Activated naive CD4-positive, alpha-beta T cell treated with anti-CD3 and anti-CD28 coated beads, Interleukin-2, amount 50 U/mL, for 72 hours (primary cell): ENCODE measurements around the gene STMP1. TPM values are rescaled to one million over a fixed set of nuclear protein-coding genes. Genes with fewer than 3 reads are reported as not detected.
"Not testable (repeated sequence)": the region's sequence is repeated elsewhere in the genome, so short reads cannot be mapped to it uniquely, and the experiment has no call there.

ENCODE experiments used
- ATAC-seq, 2 donors: fragments of 150-1000 bp; cut with Tn5 transposase; 2 replicates each; pipeline ENCODE4 v1.10.0; 2021; ENCODE audit warnings: mild to moderate bottlenecking in 2 of 2, moderate library complexity in 2 of 2
- DNase-seq, 2 donors: peaks; one replicate each; pipeline ENCODE4 v3.0.0; 2021 to 2022; ENCODE audit warnings: low spot score in 2 of 2
- H3K27ac Mint-ChIP-seq, 2 donors: one replicate each; pipeline ENCODE4 v1.8.0; 2022; ENCODE audit warnings: mild to moderate bottlenecking in 2 of 2, mixed read lengths in 2 of 2
- H3K36me3 Mint-ChIP-seq, 2 donors: one replicate each; pipeline ENCODE4 v1.8.0; 2022; ENCODE audit warnings: mixed read lengths in 2 of 2
- H3K9me3 Mint-ChIP-seq, 2 donors: one replicate each; pipeline ENCODE4 v1.8.0; 2022; ENCODE audit warnings: mixed read lengths in 2 of 2
- total RNA-seq, 2 donors: library from RNA; stranded (reverse); gene quantifications; one replicate each; pipeline ENCODE4 v1.2.3, GENCODE V29; 2022

Gene STMP1
- total RNA-seq, result 10 to 100 TPM; 16.6 to 17.0 TPM

GRCh38 chr7:135662373-135663114 lies at the start of gene STMP1:
Gene STMP1 (plus strand): TSS chr7:135662514.
- no peaks in the 10 kb centered on the region for H3K9me3 Mint-ChIP-seq
- H3K36me3 Mint-ChIP-seq, result peaks cover 13 to 25% of the 10 kb centered on the region in 2 donors
- peak; percentile 85 to 92 for ATAC-seq
- peak; percentile 94 to 98 for DNase-seq
- H3K27ac Mint-ChIP-seq, result peak within 1 kb of the TSS; percentile 92 to 98

GRCh38 chr7:135616136-135616535 lies 46.2 kb upstream of the STMP1 start:
- H3K36me3 Mint-ChIP-seq, result peaks cover 0 to 8% of the 10 kb centered on the region in 2 donors
- H3K9me3 Mint-ChIP-seq, result no peaks in the 10 kb centered on the region
- DNase-seq (no peak), ATAC-seq (no peak)
- no peak overlapping the region for H3K27ac Mint-ChIP-seq

DNA sequence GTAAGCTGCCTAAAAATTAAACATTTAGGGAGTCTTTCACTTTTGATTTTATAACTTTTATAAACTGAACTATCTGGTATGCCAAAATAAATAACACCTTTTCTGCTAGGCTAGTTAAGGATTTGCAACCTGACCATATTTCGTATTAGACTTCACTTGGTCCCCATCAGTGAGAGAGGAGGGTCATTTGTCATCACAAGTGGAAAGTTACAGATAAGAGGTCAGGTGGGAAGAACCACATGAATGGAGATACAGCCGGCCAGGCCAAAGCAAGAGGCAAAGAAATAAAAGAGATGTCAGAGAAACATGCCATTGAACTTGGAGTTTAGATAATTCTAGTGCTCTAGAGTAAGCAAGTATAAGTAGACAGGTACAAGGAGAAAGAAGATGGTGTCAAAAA lies 44.5 kb upstream of the STMP1 start:
- ATAC-seq, result no peak
- H3K27ac Mint-ChIP-seq, result no peak overlapping the region
- peaks cover 0 to 8% of the 10 kb centered on the region in 2 donors for H3K36me3 Mint-ChIP-seq
- no peaks in the 10 kb centered on the region for H3K9me3 Mint-ChIP-seq
- no peak for DNase-seq

DNA sequence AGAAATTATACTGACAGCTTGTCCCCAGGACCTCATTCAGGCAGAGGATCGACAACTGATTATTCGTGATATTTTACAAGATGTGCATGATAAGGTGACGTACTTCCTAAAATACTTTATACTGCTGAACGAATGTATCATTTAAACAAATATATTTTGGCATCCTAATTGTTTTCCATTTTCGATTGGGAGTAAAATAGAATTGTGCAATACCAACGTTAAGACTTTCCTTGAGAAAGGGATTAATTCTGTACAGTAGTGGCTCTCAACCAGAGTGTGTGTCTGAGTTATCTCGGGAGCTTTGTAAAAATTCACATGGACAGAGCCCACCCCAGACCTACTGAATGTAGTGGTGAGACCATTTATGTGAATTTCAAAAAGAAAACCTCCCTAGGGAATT lies 43.8 kb upstream of the STMP1 start:
- H3K36me3 Mint-ChIP-seq, result peaks cover 0 to 8% of the 10 kb centered on the region in 2 donors
- ATAC-seq (no peak), DNase-seq (no peak)
- H3K27ac Mint-ChIP-seq, result no peak overlapping the region
- H3K9me3 Mint-ChIP-seq, result no peaks in the 10 kb centered on the region

DNA sequence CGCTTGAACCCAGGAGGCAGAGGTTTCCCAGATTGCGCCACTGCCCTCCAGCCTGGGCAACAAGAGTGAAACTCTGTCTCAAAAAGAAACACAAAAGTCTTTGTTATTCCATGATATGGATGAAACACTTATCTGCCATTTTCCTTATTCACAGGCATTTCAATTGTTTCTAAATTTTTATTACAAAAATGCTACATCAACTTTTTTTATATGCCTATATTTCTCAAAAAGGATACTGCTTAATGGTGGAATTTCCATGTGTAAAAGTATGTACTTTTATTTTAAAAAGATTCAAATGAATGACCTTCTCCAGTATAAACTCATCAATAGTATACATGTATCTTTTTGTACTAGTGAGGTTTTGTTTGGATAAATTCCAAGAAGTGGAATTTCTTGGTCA lies 41.9 kb upstream of the STMP1 start:
- no peaks in the 10 kb centered on the region for H3K9me3 Mint-ChIP-seq
- DNase-seq, result no peak
- ATAC-seq, result no peak
- H3K27ac Mint-ChIP-seq, result no peak overlapping the region
- peaks cover 0 to 17% of the 10 kb centered on the region in 2 donors for H3K36me3 Mint-ChIP-seq

GRCh38 chr7:135620980-135621850 lies 41.1 kb upstream of the STMP1 start:
- ATAC-seq (no peak), DNase-seq (no peak)
- Mint-ChIP-seq H3K9me3 (no peaks in the 10 kb centered on the region), H3K27ac (no peak overlapping the region), H3K36me3 (peaks cover 0 to 17% of the 10 kb centered on the region in 2 donors)

- ATAC-seq, result no peak
- no peak overlapping the region for H3K27ac Mint-ChIP-seq
- no peaks in the 10 kb centered on the region for H3K9me3 Mint-ChIP-seq
- DNase-seq, result no peak
- H3K36me3 Mint-ChIP-seq, result peaks cover 5 to 43% of the 10 kb centered on the region in 2 donors
These were observed 28.0 kb upstream of the STMP1 start for GRCh38 chr7:135634191-135634878.

- H3K36me3 Mint-ChIP-seq, result peaks cover 5 to 24% of the 10 kb centered on the region in 2 donors
- not testable (repeated sequence) for H3K9me3 Mint-ChIP-seq, DNase-seq, H3K27ac Mint-ChIP-seq, ATAC-seq
These were observed 22.6 kb upstream of the STMP1 start for GRCh38 chr7:135639690-135640089.

GRCh38 chr7:135644154-135644553 lies 18.2 kb upstream of the STMP1 start:
- Mint-ChIP-seq H3K36me3 (peaks cover 0 to 7% of the 10 kb centered on the region in 2 donors), H3K27ac (peak overlapping the region in 1 of 2 donors; percentile 53), H3K9me3 (no peaks in the 10 kb centered on the region)
- no peak for DNase-seq
- ATAC-seq, result no peak

GRCh38 chr7:135644729-135645128 lies 17.6 kb upstream of the STMP1 start:
- H3K27ac Mint-ChIP-seq, result no peak overlapping the region
- no peak for ATAC-seq

GRCh38 chr7:135645296-135645904 lies 16.9 kb upstream of the STMP1 start:
- DNase-seq (no peak), ATAC-seq (peak in 1 of 2 donors; percentile 34)
- Mint-ChIP-seq H3K9me3 (no peaks in the 10 kb centered on the region), H3K36me3 (peaks cover 0 to 7% of the 10 kb centered on the region in 2 donors), H3K27ac (peak overlapping the region in 1 of 2 donors; percentile 16)

More at GRCh38 chr7:135644729-135645128, 17.6 kb upstream of the STMP1 start:
- no peak for DNase-seq
- Mint-ChIP-seq H3K36me3 (peaks cover 0 to 7% of the 10 kb centered on the region in 2 donors), H3K9me3 (no peaks in the 10 kb centered on the region)

- peaks cover 0 to 7% of the 10 kb centered on the region in 2 donors for H3K36me3 Mint-ChIP-seq
These were observed 14.6 kb upstream of the STMP1 start for GRCh38 chr7:135647755-135648154.

GRCh38 chr7:135648235-135648634 lies 14.1 kb upstream of the STMP1 start:
- H3K27ac Mint-ChIP-seq, result no peak overlapping the region

More at GRCh38 chr7:135647755-135648154, 14.6 kb upstream of the STMP1 start:
- Mint-ChIP-seq H3K27ac (no peak overlapping the region), H3K9me3 (no peaks in the 10 kb centered on the region)
- DNase-seq, result no peak
- ATAC-seq, result no peak

DNA sequence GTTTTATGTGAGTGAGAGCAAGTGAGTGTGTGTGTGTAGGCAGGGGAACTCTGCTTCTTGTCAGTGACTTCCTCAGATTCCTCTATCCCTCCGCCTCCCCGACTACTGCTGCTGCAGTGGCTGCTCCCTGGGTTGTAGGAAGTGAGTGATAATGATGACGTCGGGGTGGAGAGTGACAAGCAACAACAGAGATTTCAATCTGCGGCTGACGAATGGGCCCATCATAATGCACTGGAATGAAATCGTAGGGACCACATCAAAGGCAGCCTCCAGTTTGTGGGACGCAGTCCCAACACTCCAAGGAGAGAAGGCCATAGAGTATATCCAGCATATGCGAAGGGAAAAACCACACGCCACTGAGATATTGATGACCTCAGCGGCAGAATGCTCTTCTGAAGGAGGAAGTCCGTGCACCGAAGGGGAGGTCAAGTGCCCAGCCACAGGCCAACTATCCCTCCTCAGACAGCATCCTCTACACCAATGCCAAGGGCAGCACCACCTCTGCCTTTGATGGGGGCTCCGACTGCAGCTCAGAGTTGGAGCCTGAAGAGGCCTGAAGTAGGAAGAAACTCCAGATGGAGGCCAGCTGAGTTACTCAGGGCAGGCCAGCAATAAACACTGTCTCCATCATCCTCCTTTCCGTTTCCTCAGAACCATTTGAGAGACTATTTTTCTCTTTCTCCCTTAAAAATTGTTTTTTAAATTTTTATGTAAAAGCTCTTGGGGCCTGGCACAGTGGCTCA lies 11.3 kb upstream of the STMP1 start:
- H3K27ac Mint-ChIP-seq, result no peak overlapping the region
- DNase-seq (no peak), ATAC-seq (no peak)
- H3K9me3 Mint-ChIP-seq, result no peaks in the 10 kb centered on the region
- no peaks in the 10 kb centered on the region for H3K36me3 Mint-ChIP-seq

More at GRCh38 chr7:135648235-135648634, 14.1 kb upstream of the STMP1 start:
- ATAC-seq (no peak), DNase-seq (no peak)
- Mint-ChIP-seq H3K36me3 (peaks cover 0 to 7% of the 10 kb centered on the region in 2 donors), H3K9me3 (no peaks in the 10 kb centered on the region)

DNA sequence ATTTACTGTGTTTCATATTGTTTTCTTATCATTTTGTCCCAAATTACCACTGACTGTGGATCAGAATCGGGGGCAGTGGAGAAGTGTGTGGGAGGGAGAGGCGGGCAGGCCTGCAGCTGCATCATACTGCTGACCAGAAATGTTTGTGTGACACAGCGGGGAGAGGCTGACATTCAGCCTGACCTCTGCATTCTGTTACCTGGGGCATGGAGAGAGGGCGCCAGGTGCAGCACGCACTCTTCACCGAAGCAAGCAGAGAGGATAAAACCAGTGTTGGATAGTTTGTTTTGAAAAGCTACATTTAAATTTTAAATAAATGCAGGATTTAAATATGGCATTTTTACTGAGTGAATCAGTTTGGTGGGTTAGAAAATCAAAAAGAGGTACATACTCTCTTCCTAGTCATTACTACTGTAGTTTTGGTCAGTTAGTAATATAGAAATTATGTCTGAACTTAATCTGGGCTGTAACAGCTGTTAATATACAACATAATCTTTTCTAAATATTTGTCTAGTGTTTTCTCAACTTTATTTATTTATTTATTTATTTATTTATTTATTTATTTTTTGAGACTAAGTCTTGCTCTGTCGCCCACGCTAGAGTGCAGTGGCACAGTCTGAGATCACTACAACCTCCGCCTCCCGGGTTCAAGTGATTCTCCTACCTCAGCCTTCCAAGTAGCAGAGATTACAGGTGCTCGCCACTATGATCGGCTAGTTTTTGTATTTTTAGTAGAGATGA lies 8.8 kb upstream of the STMP1 start:
- H3K27ac Mint-ChIP-seq, result peak overlapping the region in 1 of 2 donors; percentile 22
- no peak for DNase-seq
- no peaks in the 10 kb centered on the region for H3K9me3 Mint-ChIP-seq
- no peaks in the 10 kb centered on the region for H3K36me3 Mint-ChIP-seq
- no peak for ATAC-seq
